Endothelial cell of umbilical vein (primary cell): Measurements from ENCODE around the gene HSD17B4. TPM values are rescaled to one million over a fixed set of nuclear protein-coding genes. Genes with fewer than 3 reads are reported as not detected.

Experiments used
- BruUV-seq: library from RNA; stranded (reverse); fragments of 400-500 nt; replicated peaks from 2 replicates; lab custom pipeline; 2021; lab: Mats Ljungman, UMichigan
- CTCF ChIA-PET: fragments of 300-600, 350-600 bp; sonication (Branson Sonifier 250); formaldehyde crosslinking; loops from one replicate; lab custom pipeline; 2021; ENCODE audit warnings: antibody characterized with exemption, inconsistent platforms; lab: Charles Lee
- POLR2A ChIA-PET: fragments of 300-600, 350-600 bp; sonication (Branson Sonifier 250); formaldehyde crosslinking; loops from one replicate; lab custom pipeline; 2021; ENCODE audit warnings: antibody characterized with exemption, inconsistent platforms; lab: Charles Lee
- DNase-seq: peaks from one replicate; pipeline ENCODE4 v3.0.0-alpha.2; 2011; ENCODE audit warnings: low read depth, low spot score
- FAIRE-seq: peaks from 2 replicates; lab custom pipeline; 2011; peaks lifted over from hg19 to GRCh38; lab: Jason Lieb, UNC
- H2AFZ ChIP-seq: 2 replicates; pipeline ENCODE4 v1.6.0; 2012; ENCODE audit warnings: low read depth, low read length, control low read depth, inconsistent platforms
- H3K27ac ChIP-seq: 2 replicates; pipeline ENCODE4 v1.5.1; 2011; ENCODE audit warnings: low read depth, mild to moderate bottlenecking, control low read depth, low read length, moderate library complexity; ENCODE audit not compliant: insufficient read depth
- H3K27me3 ChIP-seq, 2 experiments: 2 replicates each; pipeline versions ENCODE4 v1.6.0 to v1.6.1; 2011; ENCODE audit warnings: low read length in 2 of 2, mixed read lengths in 1 of 2; ENCODE audit not compliant: control insufficient read depth in 2 of 2, insufficient read depth in 2 of 2
- H3K36me3 ChIP-seq, 2 experiments: 2 replicates in 1 of 2; 3 replicates in 1 of 2; pipeline ENCODE4 v1.5.1; 2011; ENCODE audit warnings: low read length in 2 of 2, mild to moderate bottlenecking in 1 of 2, moderate library complexity in 1 of 2; ENCODE audit not compliant: control insufficient read depth in 2 of 2, insufficient read depth in 2 of 2; ENCODE audit errors: extremely low read depth in 1 of 2
- H3K4me1 ChIP-seq: 3 replicates; pipeline ENCODE4 v1.5.1; 2011; ENCODE audit warnings: mild to moderate bottlenecking, low read length; ENCODE audit not compliant: control insufficient read depth, insufficient read depth; ENCODE audit errors: extremely low read depth
- H3K4me2 ChIP-seq: 2 replicates; pipeline ENCODE4 v1.6.1; 2011; ENCODE audit warnings: low read length, control low read depth, mixed read lengths; ENCODE audit not compliant: insufficient read depth
- H3K4me3 ChIP-seq, 3 experiments: fragments of 200-600 bp in 1 of 3; sonication (generic), shearing (Covaris generic) in 1 of 3; replicated peaks in 1 of 3; 2 replicates each; pipeline ENCODE4 v1.5.1; 2011 to 2016; ENCODE audit warnings: control low read depth in 3 of 3, low read length in 3 of 3, mild to moderate bottlenecking in 2 of 3, inconsistent platforms in 1 of 3, low read depth in 1 of 3, moderate library complexity in 1 of 3; ENCODE audit not compliant: insufficient read depth in 1 of 3
- H3K79me2 ChIP-seq: 2 replicates; pipeline ENCODE4 v1.6.0; 2012; ENCODE audit warnings: low read length, inconsistent platforms; ENCODE audit not compliant: control insufficient read depth, insufficient read depth
- H3K9ac ChIP-seq: replicated peaks from 2 replicates; pipeline ENCODE3; 2011; ENCODE audit warnings: low read length, control low read depth; ENCODE audit not compliant: insufficient read depth; ENCODE audit errors: extremely low read depth
- H3K9me1 ChIP-seq: replicated peaks from 3 replicates; pipeline ENCODE4 v1.6.0; 2011; ENCODE audit warnings: mild to moderate bottlenecking, low read length; ENCODE audit not compliant: control insufficient read depth, insufficient read depth; ENCODE audit errors: extremely low read depth
- H3K9me3 ChIP-seq: replicated peaks from 2 replicates; pipeline ENCODE4 v1.5.1; 2012; ENCODE audit warnings: low read length, inconsistent platforms; ENCODE audit not compliant: control insufficient read depth, insufficient read depth
- H4K20me1 ChIP-seq: replicated peaks from 2 replicates; pipeline ENCODE3; 2011; ENCODE audit warnings: mild to moderate bottlenecking, low read length; ENCODE audit not compliant: control insufficient read depth, insufficient read depth; ENCODE audit errors: extremely low read depth
- EZH2 ChIP-seq: IDR thresholded peaks from 2 replicates; pipeline ENCODE4 v1.6.1; 2012; ENCODE audit warnings: borderline replicate concordance, low read depth, mild to moderate bottlenecking, moderate library complexity, low read length, inconsistent platforms; ENCODE audit not compliant: severe bottlenecking
- FOS ChIP-seq: IDR thresholded peaks from 2 replicates; pipeline ENCODE4 v1.6.1; 2011; ENCODE audit warnings: mild to moderate bottlenecking, low read length, moderate library complexity, borderline replicate concordance; ENCODE audit not compliant: insufficient read depth
- GATA2 ChIP-seq: IDR thresholded peaks from 2 replicates; pipeline ENCODE4 v1.7.0; 2011; ENCODE audit warnings: low read depth, mild to moderate bottlenecking, moderate library complexity, mixed read lengths, low read length; ENCODE audit not compliant: insufficient read length, insufficient read depth
- JUN ChIP-seq: IDR thresholded peaks from 2 replicates; pipeline ENCODE4 v1.6.1; 2011; ENCODE audit warnings: borderline replicate concordance, low read depth; ENCODE audit not compliant: insufficient read length, insufficient read depth
- MYC ChIP-seq: IDR thresholded peaks from one replicate; pipeline ENCODE4 v1.6.1; 2011; ENCODE audit warnings: mild to moderate bottlenecking, low read depth, low read length
- POLR2A ChIP-seq: IDR thresholded peaks from 2 replicates; pipeline ENCODE4 v1.6.1; 2012; ENCODE audit warnings: low read depth, mild to moderate bottlenecking, control low read depth, low read length
- POLR2AphosphoS5 ChIP-seq: IDR thresholded peaks from 2 replicates; pipeline ENCODE4 v1.6.1; 2012; ENCODE audit warnings: low read depth, mild to moderate bottlenecking, control low read depth, low read length, moderate library complexity; ENCODE audit not compliant: insufficient read depth
- dilution Hi-C: fragments of 300-500 bp; cut with MboI; formaldehyde crosslinking; loops from one replicate; pipeline ENCODE4 v1.15.0; 2019; ENCODE audit warnings: low sequenced_read_pairs; ENCODE audit not compliant: extremely low pct_ligation_motif_present
- intact Hi-C: fragments of 100-400 bp; cut with micrococcal nuclease; formaldehyde crosslinking; loops from one replicate; pipeline ENCODE4 v1.10.0; 2022
- polyA plus RNA-seq, 4 experiments: library from polyadenylated mRNA; depleted of rRNA in 3 of 4; stranded (reverse) in 3 of 4; unstranded in 1 of 4; fragments of >200 nt; gene quantifications; 2 replicates each; pipeline versions ENCODE4 v1.2.1 to v1.2.3, GENCODE V29; 2011 to 2012; ENCODE audit warnings: missing spikeins in 1 of 4
- total RNA-seq: library from RNA; stranded (reverse); gene quantifications from 2 replicates; pipeline ENCODE4 v1.2.3, GENCODE V29; 2021
- TF ChIP-seq, protein P1 (sequence below): IDR thresholded peaks from 2 replicates; pipeline ENCODE4 v1.6.1; 2011; ENCODE audit not compliant: insufficient read depth, insufficient read length
- TF ChIP-seq, protein P2 (sequence below), 2 donors: IDR thresholded peaks; 1 replicate in 1 of 2; 2 replicates in 1 of 2; pipeline ENCODE4 v1.5.1; 2011; ENCODE audit warnings: low read length in 2 of 2, mild to moderate bottlenecking in 2 of 2, moderate library complexity in 2 of 2, control low read depth in 1 of 2, inconsistent platforms in 1 of 2, low read depth in 1 of 2; ENCODE audit not compliant: insufficient read depth in 1 of 2; ENCODE audit errors: extremely low read depth in 1 of 2

HSD17B4 gene
- total and polyA plus RNA-seq, 2 donors (not counting 3 experiments of a cell fraction or from before 2014, with no cell fraction given): 91.4 to 124 TPM

DNA sequence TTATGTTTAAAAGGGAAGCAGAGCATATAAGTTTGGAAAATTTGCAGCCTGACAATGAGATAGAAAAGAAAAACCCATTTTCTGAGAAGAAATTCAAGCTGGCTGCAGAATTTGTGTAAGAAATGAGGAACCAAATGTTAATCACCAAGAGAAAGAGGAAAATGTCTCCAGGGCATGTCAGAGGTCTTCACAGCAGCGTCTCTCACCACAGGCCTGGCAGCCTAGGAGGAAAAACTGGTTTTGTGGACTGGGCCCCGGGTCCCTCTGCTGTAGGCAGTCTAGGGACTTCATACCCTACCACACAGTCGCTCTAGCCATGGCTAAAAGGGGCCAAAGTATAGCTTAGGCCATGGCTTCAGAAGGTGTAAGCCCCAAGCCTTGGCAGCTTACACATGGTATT, 32.1 kb upstream of the HSD17B4 start:
- Histone ChIP-seq H3K4me3 (no peak overlapping the region), H3K9me1 (no peaks in the 10 kb centered on the region), H3K9me3 (no peaks in the 10 kb centered on the region), H2AFZ (no peak overlapping the region), H4K20me1 (no peaks in the 10 kb centered on the region), H3K4me2 (no peak overlapping the region), H3K27ac (no peak overlapping the region), H3K27me3 (peaks cover 14 to 17% of the 10 kb centered on the region in 2 experiments), H3K4me1 (no peaks in the 10 kb centered on the region), H3K79me2 (no peaks in the 10 kb centered on the region), H3K9ac (no peak overlapping the region), H3K36me3 (no peaks in the 10 kb centered on the region)
- intact Hi-C loops (no loop called here), dilution Hi-C loops (no loop called here)
- FAIRE-seq (no peak), DNase-seq (no peak)
- BruUV-seq: no TSS peak
- POLR2A ChIA-PET: no interaction called here
- TF ChIP-seq FOS (no peak), POLR2A (no peak), JUN (no peak), MYC (no peak), GATA2 (no peak), POLR2AphosphoS5 (no peak), EZH2 (no peak)
- TF ChIP-seq, protein P1, sequence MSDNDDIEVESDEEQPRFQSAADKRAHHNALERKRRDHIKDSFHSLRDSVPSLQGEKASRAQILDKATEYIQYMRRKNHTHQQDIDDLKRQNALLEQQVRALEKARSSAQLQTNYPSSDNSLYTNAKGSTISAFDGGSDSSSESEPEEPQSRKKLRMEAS: no peak
- TF ChIP-seq, protein P2, sequence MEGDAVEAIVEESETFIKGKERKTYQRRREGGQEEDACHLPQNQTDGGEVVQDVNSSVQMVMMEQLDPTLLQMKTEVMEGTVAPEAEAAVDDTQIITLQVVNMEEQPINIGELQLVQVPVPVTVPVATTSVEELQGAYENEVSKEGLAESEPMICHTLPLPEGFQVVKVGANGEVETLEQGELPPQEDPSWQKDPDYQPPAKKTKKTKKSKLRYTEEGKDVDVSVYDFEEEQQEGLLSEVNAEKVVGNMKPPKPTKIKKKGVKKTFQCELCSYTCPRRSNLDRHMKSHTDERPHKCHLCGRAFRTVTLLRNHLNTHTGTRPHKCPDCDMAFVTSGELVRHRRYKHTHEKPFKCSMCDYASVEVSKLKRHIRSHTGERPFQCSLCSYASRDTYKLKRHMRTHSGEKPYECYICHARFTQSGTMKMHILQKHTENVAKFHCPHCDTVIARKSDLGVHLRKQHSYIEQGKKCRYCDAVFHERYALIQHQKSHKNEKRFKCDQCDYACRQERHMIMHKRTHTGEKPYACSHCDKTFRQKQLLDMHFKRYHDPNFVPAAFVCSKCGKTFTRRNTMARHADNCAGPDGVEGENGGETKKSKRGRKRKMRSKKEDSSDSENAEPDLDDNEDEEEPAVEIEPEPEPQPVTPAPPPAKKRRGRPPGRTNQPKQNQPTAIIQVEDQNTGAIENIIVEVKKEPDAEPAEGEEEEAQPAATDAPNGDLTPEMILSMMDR (IDR thresholded peaks at IDR 0.05; ENCODE audit: extremely low read depth in 1 of 2, insufficient read depth in 1 of 2, low read depth in 1 of 2, low read length in 2 of 2): no peak
- CTCF ChIA-PET: interaction anchor here (0.9 to 1.2 kb wide), 2 partner anchors 9 to 398 kb away, joined by 3 read pairs; no protein-coding TSS in a partner anchor
